ENCODE measurements around the gene PUS1.
"Not testable (repeated sequence)": the region's sequence is repeated elsewhere in the genome, so short reads cannot be mapped to it uniquely, and the experiment has no call there.

PUS1 gene

DNA sequence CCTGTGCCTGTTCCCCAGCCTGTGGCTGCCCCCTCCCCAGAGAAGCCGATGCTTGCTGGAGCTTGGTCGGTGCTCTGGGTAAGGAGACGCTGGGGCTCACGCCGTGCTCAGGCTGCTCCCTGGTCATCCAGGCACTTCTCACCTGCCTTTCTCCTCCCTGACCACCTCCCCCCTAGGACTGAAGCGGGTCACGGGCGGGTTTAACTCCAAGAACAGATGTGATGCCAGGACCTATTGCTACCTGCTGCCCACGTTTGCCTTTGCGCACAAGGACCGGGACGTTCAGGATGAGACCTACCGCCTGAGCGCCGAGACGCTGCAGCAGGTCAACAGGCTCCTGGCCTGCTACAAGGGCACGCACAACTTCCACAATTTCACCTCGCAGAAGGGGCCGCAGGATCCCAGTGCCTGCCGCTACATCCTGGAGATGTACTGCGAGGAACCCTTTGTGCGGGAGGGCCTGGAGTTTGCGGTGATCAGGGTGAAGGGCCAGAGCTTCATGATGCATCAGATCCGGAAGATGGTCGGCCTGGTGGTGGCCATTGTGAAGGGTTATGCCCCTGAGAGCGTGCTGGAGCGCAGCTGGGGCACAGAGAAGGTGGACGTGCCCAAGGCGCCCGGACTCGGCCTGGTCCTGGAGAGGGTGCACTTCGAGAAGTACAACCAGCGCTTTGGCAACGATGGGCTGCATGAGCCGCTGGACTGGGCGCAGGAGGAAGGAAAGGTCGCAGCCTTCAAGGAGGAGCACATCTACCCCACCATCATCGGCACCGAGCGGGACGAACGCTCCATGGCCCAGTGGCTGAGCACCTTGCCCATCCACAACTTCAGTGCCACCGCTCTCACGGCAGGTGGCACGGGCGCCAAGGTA is 12.3 kb downstream of the PUS1 start:
- DNase-seq = no peak

DNA sequence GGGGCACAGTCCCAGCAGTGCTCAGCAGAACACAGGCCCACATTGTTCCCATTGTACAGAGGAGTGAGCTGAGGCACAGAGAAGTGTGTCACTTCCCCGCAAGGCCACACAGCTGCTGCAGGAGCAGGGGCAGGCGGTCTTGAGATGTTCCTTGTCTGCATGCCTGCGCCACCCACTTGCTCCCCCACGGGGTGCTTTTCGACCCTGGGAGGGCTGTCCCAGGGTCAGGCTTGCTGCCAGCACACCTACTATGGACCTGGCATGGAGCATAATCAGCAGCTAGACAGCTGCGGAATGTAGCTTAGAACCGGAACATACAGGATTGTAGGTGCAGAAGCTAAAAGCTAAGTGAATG is 12.9 kb downstream of the PUS1 start:
- DNase-seq = no peak

GRCh38 chr12:131942671-131943070 is 13.6 kb downstream of the PUS1 start:
- DNase-seq = no peak

GRCh38 chr12:131943389-131943788 is 14.3 kb downstream of the PUS1 start:
- DNase-seq = no peak

DNA sequence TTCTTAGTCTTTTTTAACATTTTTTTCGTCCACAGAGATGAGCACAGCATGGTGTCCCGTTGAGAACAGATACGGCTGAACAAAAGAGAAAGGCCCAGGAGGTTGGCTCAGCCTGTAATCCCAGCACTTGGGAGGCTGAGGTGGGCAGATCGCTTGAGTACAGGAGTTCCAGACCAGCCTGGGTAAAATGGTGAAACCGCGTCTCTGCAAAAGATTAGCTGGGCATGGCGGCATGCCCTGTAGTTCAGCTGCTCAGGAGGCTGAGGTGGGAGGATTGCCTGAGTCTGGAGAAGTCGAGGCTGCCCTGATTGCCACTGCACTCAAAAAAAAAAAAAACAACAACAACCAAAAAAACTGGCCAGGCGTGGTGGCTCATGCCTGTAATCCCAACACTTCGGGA is 14.8 kb downstream of the PUS1 start:
- no peak for DNase-seq

GRCh38 chr12:131944601-131945251 is 15.7 kb downstream of the PUS1 start:
- no peak for DNase-seq

GRCh38 chr12:131946757-131947156 is 17.7 kb downstream of the PUS1 start:
- no peak for DNase-seq

- DNase-seq = no peak
These were observed 18.5 kb downstream of the PUS1 start for GRCh38 chr12:131947482-131948027.

DNA sequence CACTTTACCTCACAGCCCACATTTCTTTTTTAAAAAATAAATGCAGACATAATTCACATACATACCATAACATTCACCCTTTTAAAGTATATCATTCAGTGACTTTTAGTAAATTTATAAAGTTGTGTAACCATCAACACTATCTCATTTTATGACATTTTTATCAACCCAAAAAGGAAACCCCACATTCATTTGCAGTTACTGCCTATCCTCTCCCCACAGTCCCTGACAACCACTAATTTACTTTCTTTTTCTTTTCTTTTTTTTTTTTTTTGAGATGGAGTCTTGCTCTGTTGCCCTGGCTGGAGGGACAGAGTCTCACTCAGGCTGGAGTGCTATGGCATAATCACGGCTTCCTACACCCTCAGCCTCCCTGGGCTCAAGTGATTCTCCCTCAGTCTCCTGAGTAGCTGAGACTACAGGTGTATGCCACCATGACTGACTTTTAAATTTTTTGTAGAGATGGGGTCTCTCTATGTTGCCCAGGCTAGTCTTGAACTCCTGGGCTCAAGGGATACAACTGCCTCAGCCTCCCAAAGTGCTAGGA is 19.2 kb downstream of the PUS1 start:
- DNase-seq = no peak

- DNase-seq = not testable (repeated sequence)
These were observed 19.8 kb downstream of the PUS1 start for GRCh38 chr12:131948713-131949430.

- peak; percentile 81 to 84 for DNase-seq
These were observed 20.5 kb downstream of the PUS1 start, which contains the start of gene EP400 for GRCh38 chr12:131949431-131950181. TSS of gene EP400 (plus strand) at chr12:131949942. CDS start at chr12:131960620, 10,678 bp downstream.

DNA sequence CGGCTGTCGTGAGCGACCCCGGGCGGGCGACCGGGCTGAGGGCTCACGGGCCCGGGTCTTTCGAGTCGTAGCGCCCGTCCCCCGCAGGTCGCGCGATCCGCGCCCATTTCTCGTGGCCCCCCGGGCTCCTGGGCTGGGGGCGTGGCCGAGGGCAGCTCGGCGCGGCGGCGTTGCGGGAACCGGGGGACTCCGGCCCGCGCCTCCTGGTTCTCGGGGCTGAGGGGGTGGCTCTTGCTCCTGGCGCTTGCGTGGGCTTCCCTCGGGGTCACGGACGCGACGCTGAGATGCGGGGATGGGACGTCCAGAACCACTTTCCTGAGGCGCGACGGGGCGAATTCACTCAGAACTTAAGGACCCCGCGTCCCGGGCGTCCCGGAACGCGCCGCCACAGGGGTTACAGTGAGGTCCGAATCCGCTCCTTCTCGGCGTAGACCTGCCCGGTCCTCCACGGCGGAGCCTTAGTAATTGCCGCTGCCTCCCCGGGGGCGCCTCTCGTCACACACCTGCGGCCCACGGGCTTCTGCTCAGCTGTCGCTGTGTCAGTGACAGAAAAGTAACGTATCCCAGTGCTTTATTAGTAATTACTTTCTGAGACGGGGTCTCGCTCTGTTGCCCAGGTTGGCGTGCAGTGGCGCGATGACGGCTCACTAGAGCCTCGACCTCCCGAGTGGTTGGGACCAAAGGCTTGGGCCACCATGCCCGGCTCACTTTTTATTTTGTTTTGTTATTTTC is 21.3 kb downstream of the PUS1 start:
- DNase-seq = no peak

GRCh38 chr12:131953810-131954209 is 24.7 kb downstream of the PUS1 start:
- not testable (repeated sequence) for DNase-seq

- DNase-seq = not testable (repeated sequence)
These were observed 25.4 kb downstream of the PUS1 start for GRCh38 chr12:131954460-131954859.

DNA sequence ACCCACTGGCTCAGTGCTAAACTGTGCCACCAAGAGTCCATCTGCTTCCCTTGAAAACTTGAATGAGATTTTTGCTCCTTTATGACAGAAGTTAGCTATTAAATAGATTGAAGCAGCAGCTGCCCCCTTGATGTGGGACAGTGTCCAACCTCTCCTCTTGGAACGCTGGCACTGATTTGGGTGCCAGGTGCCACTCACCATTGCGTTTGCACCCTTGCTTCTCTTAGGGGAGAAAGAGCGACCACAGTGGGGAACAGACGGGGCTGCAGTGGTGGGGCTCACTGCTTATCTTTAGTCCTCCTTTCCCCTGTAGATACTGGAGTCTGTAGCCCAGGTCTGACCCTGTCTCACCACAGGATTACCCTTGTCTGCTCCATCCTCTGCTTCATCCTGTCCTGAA is 30.0 kb downstream of the PUS1 start:
- no peak for DNase-seq

GRCh38 chr12:131959641-131960589 is 30.8 kb downstream of the PUS1 start:
- no peak for DNase-seq

DNA sequence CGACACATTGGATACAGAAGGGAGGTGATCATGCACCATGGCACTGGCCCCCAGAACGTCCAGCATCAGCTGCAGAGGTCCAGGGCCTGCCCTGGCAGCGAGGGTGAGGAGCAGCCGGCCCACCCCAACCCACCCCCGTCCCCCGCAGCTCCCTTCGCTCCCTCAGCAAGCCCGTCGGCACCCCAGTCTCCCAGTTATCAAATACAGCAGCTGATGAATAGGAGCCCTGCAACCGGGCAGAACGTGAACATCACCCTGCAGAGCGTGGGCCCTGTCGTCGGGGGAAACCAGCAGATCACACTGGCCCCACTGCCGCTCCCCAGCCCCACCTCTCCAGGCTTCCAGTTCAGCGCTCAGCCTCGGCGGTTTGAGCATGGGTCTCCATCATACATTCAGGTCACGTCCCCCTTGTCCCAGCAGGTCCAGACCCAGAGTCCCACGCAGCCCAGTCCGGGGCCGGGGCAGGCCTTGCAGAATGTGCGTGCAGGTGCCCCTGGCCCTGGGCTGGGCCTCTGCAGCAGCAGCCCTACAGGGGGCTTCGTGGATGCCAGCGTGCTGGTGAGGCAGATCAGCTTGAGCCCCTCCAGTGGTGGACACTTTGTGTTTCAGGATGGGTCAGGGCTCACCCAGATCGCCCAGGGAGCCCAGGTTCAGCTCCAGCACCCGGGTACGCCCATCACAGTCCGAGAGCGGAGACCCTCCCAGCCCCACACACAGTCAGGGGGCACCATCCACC is 31.7 kb downstream of the PUS1 start:
- DNase-seq = not testable (repeated sequence)

- not testable (repeated sequence) for DNase-seq
These were observed 32.3 kb downstream of the PUS1 start for GRCh38 chr12:131961328-131961727.

GRCh38 chr12:131962069-131962468 is 33.0 kb downstream of the PUS1 start:
- DNase-seq = no peak

DNA sequence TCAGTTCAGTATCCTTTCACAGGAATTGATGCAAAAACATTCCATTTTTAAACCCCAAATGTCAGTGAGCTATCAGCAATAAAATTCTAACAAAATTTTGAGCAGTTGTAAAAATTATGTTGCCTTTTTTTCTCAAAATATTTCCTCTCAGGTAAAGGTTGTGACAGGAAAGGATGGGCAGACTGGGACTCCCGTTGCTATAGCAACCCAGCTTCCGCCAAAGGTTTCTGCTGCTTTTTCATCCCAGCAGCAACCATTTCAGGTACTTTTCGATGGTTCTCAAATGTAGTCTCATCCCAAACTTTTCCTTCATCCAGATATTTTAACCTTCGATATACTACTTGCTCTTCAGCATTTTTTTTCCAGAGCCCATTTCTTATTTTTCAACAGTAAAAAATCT is 34.3 kb downstream of the PUS1 start:
- DNase-seq = no peak
